ENCODE data around the gene FAM180B. TPM values are rescaled to one million over a fixed set of nuclear protein-coding genes. Genes with fewer than 3 reads are reported as not detected.

The FAM180B gene
- total RNA-seq, 1 experiment from 2014 or later, result not detected

GRCh38 chr11:47578524-47579494, 7.7 kb upstream of the FAM180B start, which contains the start of the genes KBTBD4 and NDUFS3:
Gene KBTBD4, minus strand, starts transcription at chr11:47578970. Its CDS starts 19 bp downstream, at chr11:47578951.
Gene NDUFS3, plus strand, starts transcription at chr11:47579074. Its CDS starts 18 bp downstream, at chr11:47579092.
- H3K4me1 Mint-ChIP-seq (ENCODE audit: insufficient read depth, unreplicated experiment), result peaks cover 13% of the 10 kb centered on the region
- TF ChIP-seq CTCF (IDR thresholded peaks at IDR 0.05; ENCODE audit: unreplicated experiment), result no peak
- BruUV-seq (replicated peaks), result TSS peak; percentile 44
- peak within 1 kb of the TSS; percentile 93 for H3K4me3 Mint-ChIP-seq (ENCODE audit: unreplicated experiment)
- POLR2A ChIA-PET, result interaction anchor here (0.5 to 4.7 kb wide), 18 partner anchors 10 to 344 kb away, joined by 3 to 48 read pairs (median 3); partner anchors contain the start of genes CELF1, PTPMT1 and SLC39A13
- H3K27me3 Mint-ChIP-seq (ENCODE audit: insufficient read depth, unreplicated experiment), result no peaks in the 10 kb centered on the region
- H3K36me3 Mint-ChIP-seq (ENCODE audit: insufficient read depth, unreplicated experiment), result peaks cover 64% of the 10 kb centered on the region
- intact Hi-C loops (cut with micrococcal nuclease), result no loop called here
- peak within 1 kb of the TSS; percentile 93 for H3K27ac Mint-ChIP-seq (ENCODE audit: low read depth, unreplicated experiment)
- CTCF ChIA-PET, result interaction anchor here (0.6 to 3.4 kb wide), 7 partner anchors 11 to 378 kb away, joined by 3 to 9 read pairs (median 3); partner anchors contain the start of genes CELF1 and PTPMT1
- peak; percentile 89 for DNase-seq (ENCODE audit: unreplicated experiment)
- no peaks in the 10 kb centered on the region for H3K9me3 Mint-ChIP-seq (ENCODE audit: unreplicated experiment)

GRCh38 chr11:47583844-47584243, 2.6 kb upstream of the FAM180B start:
- intact Hi-C loops (cut with micrococcal nuclease), result no loop called here

GRCh38 chr11:47587039-47587716, 700 bp downstream of the FAM180B start:
- H3K9me3 Mint-ChIP-seq (ENCODE audit: unreplicated experiment), result no peaks in the 10 kb centered on the region

More at GRCh38 chr11:47583844-47584243, 2.6 kb upstream of the FAM180B start:
- Mint-ChIP-seq H3K36me3 (ENCODE audit: insufficient read depth, unreplicated experiment) (peaks cover 51% of the 10 kb centered on the region), H3K4me1 (ENCODE audit: insufficient read depth, unreplicated experiment) (peaks cover 16% of the 10 kb centered on the region), H3K9me3 (ENCODE audit: unreplicated experiment) (no peaks in the 10 kb centered on the region), H3K27ac (ENCODE audit: low read depth, unreplicated experiment) (no peak overlapping the region), H3K27me3 (ENCODE audit: insufficient read depth, unreplicated experiment) (no peaks in the 10 kb centered on the region), H3K4me3 (ENCODE audit: unreplicated experiment) (no peak overlapping the region)
- DNase-seq (ENCODE audit: unreplicated experiment), result no peak
- no TSS peak for BruUV-seq (replicated peaks)
- ChIA-PET POLR2A (no interaction called here), CTCF (no interaction called here)
- no peak for TF ChIP-seq CTCF (IDR thresholded peaks at IDR 0.05; ENCODE audit: unreplicated experiment)

More at GRCh38 chr11:47587039-47587716, 700 bp downstream of the FAM180B start:
- no peaks in the 10 kb centered on the region for H3K27me3 Mint-ChIP-seq (ENCODE audit: insufficient read depth, unreplicated experiment)
- TF ChIP-seq CTCF (IDR thresholded peaks at IDR 0.05; ENCODE audit: unreplicated experiment), result no peak
- peaks cover 40% of the 10 kb centered on the region for H3K36me3 Mint-ChIP-seq (ENCODE audit: insufficient read depth, unreplicated experiment)
- ChIA-PET POLR2A (interaction anchor here (0.6 kb wide), 1 partner anchor 126 kb away, joined by 4 read pairs; no protein-coding TSS in a partner anchor), CTCF (interaction anchor here (0.7 kb wide), 1 partner anchor 13 kb away, joined by 3 read pairs; no protein-coding TSS in a partner anchor)
- BruUV-seq (replicated peaks), result no TSS peak
- peaks cover 9% of the 10 kb centered on the region for H3K4me1 Mint-ChIP-seq (ENCODE audit: insufficient read depth, unreplicated experiment)
- H3K27ac Mint-ChIP-seq (ENCODE audit: low read depth, unreplicated experiment), result peak overlapping the region; percentile 14
- intact Hi-C loops (cut with micrococcal nuclease), result no loop called here
- no peak overlapping the region for H3K4me3 Mint-ChIP-seq (ENCODE audit: unreplicated experiment)
- DNase-seq (ENCODE audit: unreplicated experiment), result peak; percentile 23
